ENCODE data around the gene GLRX5.
A peak's percentile ranks its signal among the peaks of the same experiment; 100 is the strongest.

GLRX5 gene

GRCh38 chr14:95534299-95535225 lies at the start of gene GLRX5:
GLRX5 (plus strand) TSS chr14:95535050; CDS start chr14:95535090, 40 bp downstream.
- DNase-seq (ENCODE audit: low read depth) = peak; percentile 96

DNA sequence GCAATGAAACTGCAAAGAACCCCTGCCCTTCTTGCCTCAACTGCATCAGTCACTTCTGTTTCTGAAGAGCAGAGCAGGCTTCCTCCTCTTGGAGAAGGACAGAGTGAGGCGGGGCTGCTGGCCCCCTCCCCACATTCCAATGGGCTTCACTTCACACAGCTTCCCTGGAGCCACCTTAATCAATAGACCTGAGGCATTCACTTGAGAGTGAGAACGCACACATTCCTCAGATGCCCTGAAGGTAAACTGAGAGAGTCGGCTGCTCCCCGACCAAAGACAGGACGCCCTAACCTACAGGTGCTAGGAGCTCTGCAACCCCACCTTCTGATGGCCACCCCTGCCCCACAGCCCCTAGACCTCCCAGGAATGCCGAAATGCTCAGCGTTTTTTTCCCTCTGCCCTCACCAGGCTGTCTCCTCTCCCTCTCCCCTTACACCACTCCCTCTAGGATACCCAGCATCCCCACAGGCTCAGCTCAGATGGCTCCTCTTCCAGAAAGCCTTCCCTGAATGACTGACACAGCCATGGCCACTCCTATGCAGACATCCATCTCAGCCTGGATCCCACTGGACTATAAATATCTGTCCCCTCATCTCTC lies 49.5 kb upstream of the GLRX5 start:
- DNase-seq (ENCODE audit: low read depth) = no peak

GRCh38 chr14:95486875-95487668 lies 47.8 kb upstream of the GLRX5 start:
- DNase-seq (ENCODE audit: low read depth) = no peak

GRCh38 chr14:95487669-95488084 lies 47.2 kb upstream of the GLRX5 start:
- no peak for DNase-seq (ENCODE audit: low read depth)

- DNase-seq (ENCODE audit: low read depth) = no peak
These were observed 46.3 kb upstream of the GLRX5 start for GRCh38 chr14:95488376-95489213.

- DNase-seq (ENCODE audit: low read depth) = no peak
These were observed 45.4 kb upstream of the GLRX5 start for GRCh38 chr14:95489214-95490137.

- DNase-seq (ENCODE audit: low read depth) = no peak
These were observed 44.7 kb upstream of the GLRX5 start for GRCh38 chr14:95490138-95490509.

DNA sequence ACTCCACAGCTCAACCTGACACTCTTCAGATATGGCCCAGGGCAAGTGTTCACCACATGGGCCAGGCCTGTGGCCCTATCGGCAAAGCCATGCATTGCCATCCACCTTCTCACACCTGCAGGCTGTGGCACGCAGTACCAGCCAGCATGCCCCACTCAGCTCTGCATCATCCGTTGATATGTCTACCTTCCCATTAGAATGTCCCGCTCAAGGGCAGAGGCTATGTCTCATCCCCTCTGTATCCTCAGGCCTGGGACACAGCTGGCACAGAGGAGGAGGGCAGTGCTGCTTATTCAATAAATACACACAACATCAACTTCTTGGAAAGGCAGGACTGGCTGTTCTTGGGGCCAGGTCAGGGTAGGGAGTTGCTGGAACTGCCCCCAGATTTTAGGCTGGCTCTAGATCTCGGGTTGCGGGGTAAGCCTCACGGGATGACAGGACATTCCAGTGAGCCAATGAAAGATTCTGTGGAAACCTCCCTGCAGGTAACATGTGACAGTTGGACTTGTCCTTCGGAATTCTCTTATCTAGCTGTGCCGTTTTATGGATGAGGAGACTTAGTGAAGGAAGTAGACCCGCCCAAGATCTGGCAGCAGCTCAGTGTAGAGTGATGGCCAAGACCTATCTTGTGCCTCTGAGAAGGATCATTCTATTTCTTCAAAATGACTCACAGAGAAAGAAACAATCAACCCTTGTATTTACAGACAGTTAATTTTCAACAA lies 44.0 kb upstream of the GLRX5 start:
- DNase-seq (ENCODE audit: low read depth) = no peak

DNA sequence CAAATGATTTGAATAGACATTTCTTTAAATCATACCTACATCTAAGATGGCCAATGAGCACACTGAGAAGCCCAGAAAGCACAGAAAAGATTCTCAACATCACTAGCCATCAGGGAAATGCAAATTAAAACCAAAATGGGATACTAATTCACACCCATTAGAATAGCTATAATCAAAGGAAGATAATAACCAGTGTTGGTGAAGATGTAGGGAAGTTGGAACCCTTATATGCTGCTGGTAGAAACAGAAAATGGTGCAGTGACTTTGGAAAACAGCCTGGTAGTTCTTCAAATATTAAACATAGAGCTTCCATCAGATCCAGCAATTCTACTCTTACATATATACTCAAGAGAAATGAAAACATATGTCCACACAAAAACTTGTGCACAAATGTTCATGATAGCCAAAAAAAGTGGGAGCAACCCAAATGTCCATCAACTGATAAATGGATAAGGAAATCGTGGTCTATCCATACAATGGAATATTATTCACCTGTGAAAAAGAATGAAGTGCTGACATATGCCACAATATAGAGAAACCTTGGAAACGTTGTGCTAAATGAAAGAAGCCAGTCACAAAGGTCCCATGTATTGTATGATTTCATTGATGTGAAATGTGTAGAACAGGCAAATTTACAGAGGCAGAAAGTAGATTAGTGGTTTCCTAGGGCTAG lies 42.8 kb upstream of the GLRX5 start:
- DNase-seq (ENCODE audit: low read depth) = no peak

- no peak for DNase-seq (ENCODE audit: low read depth)
These were observed 41.3 kb upstream of the GLRX5 start for GRCh38 chr14:95493503-95493902.

DNA sequence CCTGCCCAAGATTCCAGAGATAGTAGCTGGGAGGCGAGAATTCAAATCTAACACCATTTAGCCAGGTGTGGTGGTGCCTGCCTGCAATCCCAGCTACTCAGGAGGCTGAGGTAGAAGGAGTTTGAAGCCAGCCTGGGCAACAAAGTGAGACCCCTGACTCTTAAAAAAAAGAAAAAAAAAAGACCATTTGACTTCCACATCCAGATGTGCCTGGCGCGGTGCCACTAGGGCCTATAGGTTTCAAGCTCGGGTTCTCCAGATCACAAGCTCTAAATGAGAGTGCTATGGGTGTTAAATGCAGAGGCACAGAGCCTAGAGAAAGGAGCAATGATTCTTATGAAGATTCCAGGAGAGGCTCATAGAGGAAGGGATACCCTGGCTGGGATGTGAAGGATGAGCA lies 40.9 kb upstream of the GLRX5 start:
- DNase-seq (ENCODE audit: low read depth) = no peak

- DNase-seq (ENCODE audit: low read depth) = no peak
These were observed 40.4 kb upstream of the GLRX5 start for GRCh38 chr14:95494456-95494855.

DNA sequence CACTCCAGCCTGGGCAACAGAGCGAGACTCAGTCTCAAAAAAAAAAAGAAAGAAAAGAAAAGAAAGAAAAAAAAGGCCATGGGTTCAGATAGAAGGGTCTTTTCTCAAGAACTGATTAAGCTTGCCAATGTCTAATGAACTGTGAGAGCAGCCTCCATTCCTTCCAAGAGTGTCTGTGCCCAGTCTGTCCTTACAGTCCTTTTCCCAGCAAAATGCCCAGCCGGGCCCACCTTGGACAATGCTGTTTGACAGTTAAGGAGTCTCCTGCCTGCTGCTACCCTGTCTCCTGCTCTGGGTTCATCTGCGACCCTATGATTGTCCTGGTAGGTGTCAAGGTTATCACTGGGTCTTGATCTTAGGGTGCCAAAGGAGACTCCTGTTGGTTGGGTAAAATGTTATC lies 39.8 kb upstream of the GLRX5 start:
- no peak for DNase-seq (ENCODE audit: low read depth)

- DNase-seq (ENCODE audit: low read depth) = no peak
These were observed 39.3 kb upstream of the GLRX5 start for GRCh38 chr14:95495538-95496025.

DNA sequence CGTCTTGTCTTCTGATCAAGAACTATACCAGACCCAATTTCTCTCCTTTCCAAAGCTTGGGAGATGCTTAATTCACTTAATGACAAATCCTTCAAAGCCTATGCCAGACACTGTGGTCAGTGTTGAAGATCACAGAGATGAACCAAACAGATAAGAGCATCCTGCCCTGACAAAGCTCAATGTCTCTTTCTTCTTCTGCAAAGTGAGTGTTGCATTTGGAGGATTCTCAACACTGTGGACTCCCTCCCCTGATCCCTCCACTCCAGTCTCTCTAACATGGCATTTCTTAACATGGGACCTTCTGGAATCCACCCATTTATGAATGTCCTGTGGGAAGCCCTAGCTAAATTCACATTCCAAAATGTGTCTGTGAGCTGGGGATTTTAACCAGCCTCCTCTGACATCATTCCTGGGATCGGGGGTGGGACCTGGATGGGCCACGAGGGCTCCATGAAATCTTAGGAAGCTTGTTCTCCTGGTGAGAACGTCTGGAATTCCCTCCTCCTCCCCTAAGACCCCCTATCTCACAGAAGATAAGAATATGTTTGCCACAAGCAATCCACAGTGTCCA lies 38.7 kb upstream of the GLRX5 start:
- no peak for DNase-seq (ENCODE audit: low read depth)

DNA sequence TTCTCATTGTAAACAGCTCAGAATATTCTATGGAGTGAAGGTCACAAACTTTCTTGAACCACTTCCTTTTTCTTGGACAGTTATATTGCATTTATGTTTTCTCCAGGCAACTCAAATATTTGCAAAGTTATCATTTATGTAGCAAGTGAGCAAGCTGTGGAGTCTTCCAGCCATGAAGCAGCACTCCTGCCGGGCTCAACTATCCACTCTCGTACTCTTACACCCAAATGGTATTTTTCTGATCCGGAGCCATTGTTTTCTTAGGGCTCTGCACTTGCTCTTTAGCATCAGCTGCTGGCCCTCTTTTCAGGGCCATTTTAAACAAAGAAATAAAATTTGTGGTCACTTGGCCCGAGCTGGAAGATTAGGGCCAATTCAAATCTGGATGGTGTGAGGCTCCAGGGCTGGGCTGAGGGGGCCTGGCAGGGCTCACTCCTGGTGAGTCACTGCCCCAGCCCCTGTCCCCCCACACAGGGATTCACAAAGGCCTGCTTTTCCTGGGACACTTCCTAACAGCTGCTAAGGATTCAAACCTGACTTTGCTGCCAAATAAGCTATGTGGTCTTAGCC lies 38.1 kb upstream of the GLRX5 start:
- DNase-seq (ENCODE audit: low read depth) = no peak

GRCh38 chr14:95497561-95498011 lies 37.3 kb upstream of the GLRX5 start:
- no peak for DNase-seq (ENCODE audit: low read depth)

DNA sequence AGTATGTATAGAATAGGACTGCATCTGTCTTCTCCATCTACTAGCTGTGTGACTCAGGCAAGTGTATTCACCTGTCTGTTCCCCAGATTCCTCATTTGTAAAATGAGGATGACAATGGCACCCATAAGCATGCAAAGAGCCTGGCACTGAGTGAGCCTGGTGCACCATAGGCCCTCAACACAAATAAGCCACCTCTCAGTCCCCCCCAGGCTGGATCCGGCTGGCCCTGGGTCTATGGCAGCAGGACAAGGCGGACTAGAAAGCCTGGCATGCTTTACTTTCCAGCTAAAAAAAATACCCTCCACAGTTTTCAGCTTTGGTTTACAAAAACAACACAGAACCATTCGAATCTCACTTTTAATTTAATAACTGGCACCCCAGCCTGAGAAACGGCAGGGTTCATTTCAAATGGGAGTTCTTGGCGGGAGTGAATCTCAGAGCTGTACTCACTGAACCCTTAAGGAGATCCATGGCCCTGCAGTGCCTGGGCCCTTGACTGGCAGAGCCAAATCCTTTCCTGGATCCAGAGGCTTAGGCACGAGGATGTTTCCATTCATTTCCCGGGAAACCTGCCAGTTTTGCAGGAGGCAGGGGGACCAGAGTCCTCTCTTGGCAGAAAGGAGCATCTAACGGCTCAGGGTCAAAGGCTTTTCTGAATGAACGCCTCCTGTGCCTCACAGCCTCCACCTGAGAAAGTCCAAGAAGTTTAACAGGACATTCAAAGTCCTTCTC lies 36.1 kb upstream of the GLRX5 start:
- DNase-seq (ENCODE audit: low read depth) = no peak

Data from activated T-cell treated with anti-CD3 and anti-CD28 coated beads for 24 hours (primary cell).